Measurements from ENCODE around the gene LAMA2.

Gene LAMA2

GRCh38 chr6:129235167-129236000 lies 352.4 kb downstream of the LAMA2 start:
- no peak for DNase-seq

DNA sequence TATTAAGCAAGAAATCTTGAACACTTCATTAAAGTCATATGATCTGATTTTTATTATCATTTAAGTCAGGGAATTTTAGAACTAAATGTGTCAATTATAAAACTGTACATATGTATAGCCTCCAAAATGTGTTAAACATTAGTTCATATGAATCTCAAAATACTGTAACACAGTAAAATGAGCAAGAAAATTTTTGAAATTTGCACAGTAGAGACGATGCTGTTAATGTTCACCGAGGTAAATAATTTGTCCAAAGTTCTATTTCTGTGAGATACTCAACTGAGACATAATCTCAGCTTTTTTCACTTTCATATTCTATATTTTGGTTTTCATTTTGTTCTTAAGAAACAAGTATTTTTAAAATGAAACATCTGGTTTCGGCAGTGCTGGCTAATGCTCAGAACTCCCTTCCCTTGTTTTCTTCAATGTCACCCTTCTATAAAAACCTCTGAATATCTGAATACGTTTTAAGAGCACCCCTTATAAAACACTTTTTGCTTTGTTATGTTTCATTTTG lies 353.1 kb downstream of the LAMA2 start:
- no peak for DNase-seq

DNA sequence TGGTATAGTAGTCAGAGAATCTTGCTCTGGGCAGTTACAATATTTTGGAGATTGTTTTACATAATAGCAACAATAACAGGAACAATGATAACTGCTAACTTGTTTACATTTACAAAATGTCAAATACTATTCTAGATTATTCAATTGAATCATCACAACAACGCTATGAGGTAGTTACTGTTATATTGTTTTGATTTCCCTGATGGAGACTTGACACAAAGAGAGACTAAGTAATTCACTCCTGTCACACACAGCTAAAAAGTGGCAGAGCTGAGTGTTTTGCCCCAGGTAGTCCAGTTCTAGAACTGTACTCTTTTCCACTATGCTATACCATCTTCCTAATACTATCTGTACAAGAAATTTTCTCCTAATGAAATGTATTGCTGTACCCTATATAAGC lies 356.1 kb downstream of the LAMA2 start:
- DNase-seq: no peak

DNA sequence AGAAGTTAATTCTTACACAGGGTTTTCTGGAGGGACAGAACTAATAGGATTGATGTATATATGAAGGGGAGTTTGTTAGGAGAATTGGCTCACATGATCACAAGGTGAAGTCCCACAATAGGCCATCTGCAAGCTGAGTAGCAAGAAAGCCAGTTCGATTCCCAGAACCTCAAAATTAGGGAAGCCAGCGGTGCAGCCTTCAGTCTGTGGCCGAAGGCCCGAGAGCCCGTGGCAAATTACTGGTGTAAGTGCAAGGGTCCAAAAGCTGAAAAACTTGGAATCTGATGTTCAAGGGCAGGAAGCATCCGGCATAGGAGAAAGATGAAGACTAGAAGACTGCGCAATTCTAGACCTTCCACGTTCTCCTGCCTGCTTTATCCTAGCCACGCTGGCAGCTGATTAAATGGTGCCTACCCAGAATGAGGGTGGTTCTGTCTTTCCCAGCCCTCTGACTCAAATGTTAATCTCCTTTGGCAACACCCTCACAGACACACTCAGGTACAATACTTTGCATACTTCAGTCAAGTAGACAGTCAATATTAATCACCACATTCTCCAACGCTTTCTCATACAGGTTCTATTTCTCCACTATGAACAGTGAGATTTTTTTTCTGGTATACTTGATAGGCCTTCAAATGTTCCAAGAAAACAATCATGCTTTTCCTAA lies 357.0 kb downstream of the LAMA2 start:
- DNase-seq: no peak

GRCh38 chr6:129240492-129240853 lies 357.5 kb downstream of the LAMA2 start:
- no peak for DNase-seq

GRCh38 chr6:129242546-129242945 lies 359.6 kb downstream of the LAMA2 start:
- DNase-seq: no peak

DNA sequence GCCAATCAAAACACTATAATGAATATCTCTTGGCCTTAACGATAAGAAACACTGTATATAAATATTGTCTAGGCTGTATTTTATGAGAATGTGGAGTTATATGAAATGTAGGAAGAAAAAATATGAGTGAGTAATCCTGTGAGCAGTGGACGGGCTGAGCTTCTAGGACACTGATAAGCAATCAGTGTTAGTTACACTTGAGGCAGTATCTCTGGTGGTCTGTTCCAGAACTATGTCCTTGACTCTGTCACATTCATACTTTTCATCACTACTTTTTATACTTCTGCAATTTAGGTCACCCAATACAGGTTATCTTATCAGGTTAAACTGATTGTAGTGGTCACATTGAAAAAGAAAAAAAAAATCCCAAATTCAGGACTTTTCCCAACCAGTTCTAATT lies 360.4 kb downstream of the LAMA2 start:
- no peak for DNase-seq

- no peak for DNase-seq
Observed at GRCh38 chr6:129248946-129249345, 366.0 kb downstream of the LAMA2 start.

- peak; percentile 56 to 81 for DNase-seq
Observed at GRCh38 chr6:129251669-129252376, 368.9 kb downstream of the LAMA2 start.

- no peak for DNase-seq
Observed at GRCh38 chr6:129252377-129253071, 369.6 kb downstream of the LAMA2 start.

- DNase-seq: no peak
Observed at GRCh38 chr6:129253242-129253641, 370.3 kb downstream of the LAMA2 start.

DNA sequence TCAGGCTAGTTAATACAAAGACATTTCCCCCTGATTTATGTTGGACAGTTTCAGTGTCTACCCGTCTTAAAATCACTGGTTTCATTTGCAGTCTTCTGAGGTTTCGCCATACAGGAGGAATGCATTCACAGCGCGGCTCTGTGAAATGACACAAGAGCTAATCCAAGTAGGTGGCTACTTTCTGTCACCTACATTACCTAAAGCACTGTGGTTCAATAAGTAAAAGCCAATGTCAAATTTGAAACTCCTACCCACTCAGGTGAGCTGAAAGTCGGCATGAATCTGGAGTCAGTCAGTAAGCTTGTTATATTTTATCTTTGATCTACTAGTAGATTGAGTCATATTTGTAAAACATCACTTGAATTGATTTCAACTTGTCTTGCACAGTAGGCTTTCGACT lies 370.8 kb downstream of the LAMA2 start:
- DNase-seq: no peak

DNA sequence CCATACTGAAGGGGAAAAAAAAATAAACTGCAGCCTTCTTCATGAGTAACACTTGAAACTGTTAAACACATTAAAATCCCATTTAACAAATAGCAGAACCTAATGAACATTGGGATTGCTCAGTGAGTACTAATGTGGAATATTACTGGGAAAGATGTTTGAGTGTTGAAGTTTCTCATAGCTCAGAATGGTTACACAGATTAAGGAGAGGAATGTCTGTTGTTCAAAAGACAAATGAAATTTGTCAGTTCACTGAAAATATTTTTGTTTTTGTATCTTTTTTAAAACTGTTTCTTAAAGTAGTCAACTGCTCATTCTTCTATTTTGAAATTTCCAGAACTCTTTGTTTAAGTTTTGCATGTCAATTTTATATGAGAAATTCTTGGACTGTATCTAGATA lies 374.3 kb downstream of the LAMA2 start:
- DNase-seq: no peak

DNA sequence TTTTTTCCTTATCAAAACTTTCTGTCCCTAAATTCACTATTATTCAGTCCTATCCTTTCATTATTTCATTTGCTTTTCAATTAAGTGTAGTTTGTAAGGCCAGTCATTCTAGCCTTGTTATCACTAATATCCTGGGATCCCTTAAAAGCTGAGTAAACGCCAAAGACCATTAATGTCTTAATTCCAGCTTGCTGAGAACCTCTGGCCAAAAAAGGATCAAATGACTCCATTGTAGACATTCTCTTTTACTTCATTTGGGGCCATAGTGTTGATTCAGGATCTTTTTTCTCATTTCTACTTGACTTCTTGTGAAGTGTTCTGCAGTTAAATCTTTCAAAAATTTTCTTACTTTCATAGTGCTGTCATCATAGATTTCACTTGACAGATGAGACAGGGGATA lies 379.7 kb downstream of the LAMA2 start:
- DNase-seq: no peak

DNA sequence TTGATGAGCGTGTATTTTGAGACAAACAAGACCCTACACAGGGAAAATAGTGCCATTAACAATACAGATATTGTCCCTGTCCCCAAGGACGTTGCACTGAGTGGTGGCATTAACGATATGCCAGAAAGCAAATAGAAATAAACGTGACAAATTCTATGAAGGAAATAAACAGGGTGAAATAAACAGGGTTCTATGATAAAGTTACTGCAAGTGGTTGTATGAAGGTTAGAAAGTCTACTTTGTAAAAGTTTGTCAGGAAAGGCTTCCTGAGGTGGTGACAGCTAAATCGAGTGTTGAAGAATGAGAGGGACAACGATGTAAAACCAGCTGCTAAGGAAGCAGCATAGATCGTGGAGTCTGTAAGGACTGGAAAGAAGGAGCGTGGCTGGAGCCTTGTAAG lies 380.2 kb downstream of the LAMA2 start:
- DNase-seq: no peak

- DNase-seq: no peak
Observed at GRCh38 chr6:129264480-129265045, 381.6 kb downstream of the LAMA2 start.

DNA sequence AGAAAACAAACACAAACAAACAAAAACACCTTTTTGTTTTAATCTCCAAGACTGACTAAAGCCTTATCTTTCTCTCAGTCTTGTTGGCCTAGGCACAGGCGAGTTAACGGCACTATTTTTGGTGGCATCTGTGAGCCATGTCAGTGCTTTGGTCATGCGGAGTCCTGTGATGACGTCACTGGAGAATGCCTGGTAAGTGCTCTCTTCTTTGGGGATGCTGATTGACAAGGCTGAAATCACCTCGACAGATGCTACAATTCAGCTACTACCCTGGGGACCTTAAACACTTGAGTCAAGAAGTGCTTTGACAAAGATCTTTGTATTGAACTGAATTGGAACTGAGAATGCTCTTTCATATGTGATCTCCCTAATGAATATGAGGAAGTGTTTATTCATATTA lies 384.1 kb downstream of the LAMA2 start:
- DNase-seq: peak; percentile 98 to 99

- DNase-seq: no peak
Observed at GRCh38 chr6:129269076-129269475, 386.1 kb downstream of the LAMA2 start.

GRCh38 chr6:129269891-129270290 lies 387.0 kb downstream of the LAMA2 start:
- no peak for DNase-seq

GRCh38 chr6:129270450-129270849 lies 387.5 kb downstream of the LAMA2 start:
- DNase-seq: no peak

GRCh38 chr6:129273161-129273560 lies 390.2 kb downstream of the LAMA2 start:
- no peak for DNase-seq

- DNase-seq: no peak
Observed at GRCh38 chr6:129276461-129276860, 393.5 kb downstream of the LAMA2 start.

DNA sequence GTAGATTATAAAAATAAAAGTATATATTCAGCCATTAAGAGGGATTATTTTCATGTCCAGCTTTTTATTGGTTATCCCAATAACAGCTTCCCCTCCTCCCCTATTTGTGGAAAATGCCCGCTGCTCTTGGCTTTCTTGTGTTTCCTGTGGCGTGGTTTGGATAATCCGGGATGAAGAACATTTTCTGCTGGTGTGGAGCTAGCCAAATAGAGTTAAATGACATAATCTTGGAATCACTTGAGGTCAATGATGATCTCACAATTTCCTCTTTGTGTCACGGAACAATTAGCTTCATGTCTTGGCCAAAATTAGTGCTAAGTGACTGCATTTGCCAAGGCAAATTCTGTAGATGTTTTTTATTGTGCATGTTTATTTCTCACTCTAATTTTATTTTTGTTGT lies 394.0 kb downstream of the LAMA2 start:
- DNase-seq: no peak

Measured in NCI-H524 (cell line).